T follicular helper cell (primary cell): ENCODE results near the gene KLHL22.
A peak's percentile ranks its signal among the peaks of the same experiment; 100 is the strongest.
"Not testable (repeated sequence)": the region's sequence is repeated elsewhere in the genome, so short reads cannot be mapped to it uniquely, and the experiment has no call there.

ENCODE experiments used
- DNase-seq: peaks from one replicate; pipeline ENCODE4 v3.0.0-alpha.2; 2020; ENCODE audit warnings: low read depth

The KLHL22 gene

GRCh38 chr22:20400606-20401375 is 94.8 kb downstream of the KLHL22 start:
- no peak for DNase-seq

- DNase-seq = no peak
Measured at GRCh38 chr22:20399866-20400605, 95.6 kb downstream of the KLHL22 start.

GRCh38 chr22:20398420-20398819 is 97.2 kb downstream of the KLHL22 start:
- no peak for DNase-seq

GRCh38 chr22:20397498-20397897 is 98.1 kb downstream of the KLHL22 start:
- DNase-seq = no peak

- no peak for DNase-seq
Measured at GRCh38 chr22:20396639-20397038, 99.0 kb downstream of the KLHL22 start.

- DNase-seq = no peak
Measured at GRCh38 chr22:20395907-20396287, 99.7 kb downstream of the KLHL22 start.

- DNase-seq = no peak
Measured at GRCh38 chr22:20395181-20395906, 100.3 kb downstream of the KLHL22 start.

GRCh38 chr22:20393705-20394476 is 101.7 kb downstream of the KLHL22 start, which contains the start of gene ZNF74:
TSS of gene ZNF74 (plus strand) at chr22:20394151. CDS start at chr22:20394629, 478 bp downstream.
- DNase-seq = peak; percentile 77

GRCh38 chr22:20392983-20393704 is 102.5 kb downstream of the KLHL22 start:
- DNase-seq = no peak

GRCh38 chr22:20392365-20392881 is 103.2 kb downstream of the KLHL22 start:
- not testable (repeated sequence) for DNase-seq
